AG04450 (cell line): Measurements from ENCODE around the gene RAB11FIP3. TPM values are rescaled to one million over a fixed set of nuclear protein-coding genes. Genes with fewer than 3 reads are reported as not detected.
"Not testable (repeated sequence)": the region's sequence is repeated elsewhere in the genome, so short reads cannot be mapped to it uniquely, and the experiment has no call there.

Experiments
- CTCF ChIA-PET: fragments of 300-600, 350-600 bp; formaldehyde crosslinking; extraction: SDS; loops from one replicate; lab custom pipeline; 2022; ENCODE audit warnings: antibody characterized with exemption, inconsistent platforms; lab: Charles Lee
- POLR2A ChIA-PET: fragments of 350-600 bp; formaldehyde crosslinking; extraction: SDS; loops from one replicate; lab custom pipeline; 2021; ENCODE audit warnings: antibody characterized with exemption, inconsistent platforms; lab: Yijun Ruan, JAX
- DNase-seq: peaks from one replicate; pipeline ENCODE4 v3.0.0-alpha.2; 2011; ENCODE audit warnings: low read depth, low spot score
- H3K27ac ChIP-seq: one replicate; pipeline ENCODE4 v1.5.1; 2012; ENCODE audit warnings: low read depth, low read length, control low read depth
- H3K27me3 ChIP-seq: one replicate; pipeline ENCODE4 v1.6.0; 2012; ENCODE audit warnings: low read length; ENCODE audit not compliant: control insufficient read depth, insufficient read depth
- H3K4me3 ChIP-seq: 2 replicates; pipeline ENCODE4 v1.5.1; 2011; ENCODE audit warnings: mild to moderate bottlenecking, low read depth, low read length, control low read depth
- H3K9me3 ChIP-seq: 2 replicates; pipeline ENCODE4 v1.5.1; 2012; ENCODE audit warnings: low read length; ENCODE audit not compliant: control insufficient read depth, insufficient read depth
- CTCF ChIP-seq: IDR thresholded peaks from 2 replicates; pipeline ENCODE4 v1.5.1; 2011; ENCODE audit warnings: low read depth, low read length, control low read depth, inconsistent platforms
- polyA plus RNA-seq: library from polyadenylated mRNA; depleted of rRNA; stranded (reverse); fragments of >200 nt; gene quantifications from 2 replicates; pipeline ENCODE4 v1.2.3, GENCODE V29; 2011

RAB11FIP3 gene
- polyA plus RNA-seq, 1 experiment = 6.9 TPM

GRCh38 chr16:468068-468821, 42.8 kb downstream of the RAB11FIP3 start:
- Histone ChIP-seq H3K4me3 (no peak overlapping the region), H3K27ac (no peak overlapping the region), H3K9me3 (no peaks in the 10 kb centered on the region; the same call in 1 of the 2 replicates), H3K27me3 (no peaks in the 10 kb centered on the region)
- DNase-seq = no peak
- no peak for TF ChIP-seq CTCF
- ChIA-PET POLR2A (no interaction called here), CTCF (no interaction called here)

- H3K27me3 ChIP-seq, POLR2A ChIA-PET, H3K27ac ChIP-seq, H3K4me3 ChIP-seq, CTCF ChIA-PET, DNase-seq, H3K9me3 ChIP-seq: not testable (repeated sequence)
These were observed 44.0 kb downstream of the RAB11FIP3 start for GRCh38 chr16:469459-469858.

GRCh38 chr16:470418-470817, 45.0 kb downstream of the RAB11FIP3 start:
- TF ChIP-seq CTCF = no peak
- ChIA-PET POLR2A (no interaction called here), CTCF (no interaction called here)
- DNase-seq = no peak
- Histone ChIP-seq H3K4me3 (no peak overlapping the region), H3K27ac (no peak overlapping the region), H3K27me3 (no peaks in the 10 kb centered on the region), H3K9me3 (no peaks in the 10 kb centered on the region; the same call in 1 of the 2 replicates)

GRCh38 chr16:471353-472198, 46.1 kb downstream of the RAB11FIP3 start:
- DNase-seq = no peak
- H3K27ac ChIP-seq = peak overlapping the region; percentile 21
- H3K27me3 ChIP-seq = no peaks in the 10 kb centered on the region
- no peak overlapping the region for H3K4me3 ChIP-seq
- ChIA-PET POLR2A (no interaction called here), CTCF (no interaction called here)
- no peak for TF ChIP-seq CTCF
- no peaks in the 10 kb centered on the region; the same call in 1 of the 2 replicates for H3K9me3 ChIP-seq

- Histone ChIP-seq H3K27me3 (no peaks in the 10 kb centered on the region), H3K4me3 (no peak overlapping the region), H3K9me3 (no peaks in the 10 kb centered on the region; the same call in 1 of the 2 replicates), H3K27ac (peak overlapping the region; percentile 21)
- TF ChIP-seq CTCF = no peak
- ChIA-PET POLR2A (no interaction called here), CTCF (no interaction called here)
- no peak for DNase-seq
These were observed 46.7 kb downstream of the RAB11FIP3 start for GRCh38 chr16:472199-472504.
